NOMO-1 (cell line): ENCODE data around the gene SH3RF3.

Experiments
- DNase-seq, 2 experiments: peaks; one replicate each; lab custom pipeline; 2025; ENCODE audit not compliant: unreplicated experiment in 2 of 2; lab: John Stamatoyannopoulos, UW

Gene SH3RF3

DNA sequence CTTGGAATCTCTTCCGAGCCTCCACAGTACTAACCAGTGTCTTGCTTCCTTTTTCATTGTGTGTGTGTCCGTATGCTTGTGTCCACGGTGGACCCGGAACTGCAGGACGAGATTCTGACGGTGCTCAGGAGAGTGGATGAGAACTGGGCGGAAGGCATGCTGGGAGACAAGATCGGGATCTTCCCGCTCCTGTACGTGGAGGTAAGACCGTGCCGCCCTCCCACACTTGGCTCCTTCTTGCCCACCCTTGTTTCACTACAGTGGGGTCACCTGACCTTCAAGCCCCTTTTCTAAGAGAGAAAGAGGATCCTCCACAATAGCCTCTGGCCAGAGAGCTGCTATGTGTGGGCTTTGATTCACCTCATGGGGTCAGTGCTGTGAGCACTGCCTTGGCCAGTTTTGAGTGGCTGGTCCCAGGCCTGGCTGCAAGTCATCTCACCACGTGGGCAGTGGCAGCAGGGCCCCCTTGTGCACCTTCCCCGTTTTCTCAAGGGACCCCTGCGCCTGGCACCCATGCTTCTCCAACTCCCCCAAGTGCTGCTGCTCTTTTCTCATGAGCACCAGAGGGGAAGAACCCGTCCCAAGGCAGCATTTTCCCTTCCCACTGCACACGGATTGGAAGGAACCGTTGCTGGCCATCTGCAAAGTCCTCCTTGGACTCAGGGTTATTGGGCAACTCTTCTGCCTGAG is 242.6 kb downstream of the SH3RF3 start:
- DNase-seq: no peak

DNA sequence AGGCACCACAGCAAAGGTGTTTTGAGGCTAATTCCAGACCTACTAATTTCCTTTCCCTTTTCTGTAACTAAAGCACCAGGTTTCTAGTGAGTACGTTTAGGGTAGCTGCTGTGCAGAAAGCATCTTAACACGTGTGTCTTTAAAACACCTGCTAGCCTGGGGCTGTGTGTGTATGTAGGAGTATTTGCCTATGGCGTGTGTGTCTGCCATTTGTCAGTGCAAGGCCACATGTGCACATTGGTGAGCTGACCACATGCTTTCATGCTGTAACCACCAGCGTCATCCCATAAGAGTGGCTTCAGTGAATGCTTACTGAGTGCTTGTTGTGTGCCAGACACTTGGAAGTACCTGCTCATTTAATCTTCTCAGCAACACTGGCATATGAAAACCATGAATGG is 243.2 kb downstream of the SH3RF3 start:
- DNase-seq: no peak

DNA sequence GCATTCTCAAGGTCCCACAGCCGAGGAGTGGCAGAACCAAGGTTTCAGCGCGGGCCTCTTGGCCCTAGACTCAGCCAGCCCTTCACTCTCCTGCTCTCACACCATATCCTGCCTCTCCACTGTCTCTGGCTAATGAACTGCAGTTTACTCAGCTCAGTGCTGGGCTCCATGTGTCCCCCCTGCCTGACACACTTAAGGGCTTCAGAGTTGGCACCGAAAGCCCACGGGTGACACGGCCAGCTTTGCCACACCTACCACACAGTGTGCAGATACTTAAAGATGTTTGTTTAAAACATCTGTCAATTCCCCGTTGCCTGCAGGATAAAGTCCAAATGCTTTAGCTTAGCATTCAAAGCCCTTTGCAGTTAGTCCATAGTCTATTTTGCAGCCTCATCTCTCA is 243.6 kb downstream of the SH3RF3 start:
- no peak for DNase-seq

DNA sequence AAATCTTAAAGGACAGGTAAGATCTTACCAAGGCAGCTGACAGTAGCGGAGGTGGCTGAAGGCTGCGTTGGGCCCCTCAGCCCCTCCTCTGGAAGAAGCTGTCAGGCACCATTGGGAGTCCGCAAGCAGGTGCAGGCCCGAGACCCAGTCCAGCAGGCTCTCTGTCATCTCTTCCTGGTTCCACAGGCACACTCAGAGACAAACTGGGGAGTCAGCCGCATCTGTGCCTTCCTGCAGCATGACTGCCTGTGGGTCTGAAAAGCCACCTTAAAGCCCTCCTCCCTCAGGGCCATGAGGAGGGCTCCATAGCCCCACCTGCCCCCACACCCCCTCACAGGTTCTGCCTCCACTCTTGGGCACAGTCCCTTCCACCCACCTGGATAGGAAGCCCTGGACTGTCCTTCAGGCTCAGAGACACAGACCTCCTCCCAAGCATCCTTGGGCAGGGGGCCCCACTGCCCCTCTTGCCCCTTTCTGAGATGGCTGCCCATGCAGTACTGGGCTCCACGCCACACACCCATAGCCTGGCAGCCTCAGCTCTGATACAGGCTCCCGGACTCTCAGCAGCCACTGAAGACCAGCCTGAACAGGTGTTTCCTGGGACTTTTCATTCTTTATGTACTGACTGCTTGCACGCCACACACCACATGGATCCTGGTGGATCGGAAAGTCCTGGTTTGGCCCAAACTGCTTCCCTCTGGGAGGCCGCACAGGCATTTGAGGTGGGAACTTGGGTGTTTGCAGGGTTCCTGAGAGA is 245.0 kb downstream of the SH3RF3 start:
- no peak for DNase-seq

DNA sequence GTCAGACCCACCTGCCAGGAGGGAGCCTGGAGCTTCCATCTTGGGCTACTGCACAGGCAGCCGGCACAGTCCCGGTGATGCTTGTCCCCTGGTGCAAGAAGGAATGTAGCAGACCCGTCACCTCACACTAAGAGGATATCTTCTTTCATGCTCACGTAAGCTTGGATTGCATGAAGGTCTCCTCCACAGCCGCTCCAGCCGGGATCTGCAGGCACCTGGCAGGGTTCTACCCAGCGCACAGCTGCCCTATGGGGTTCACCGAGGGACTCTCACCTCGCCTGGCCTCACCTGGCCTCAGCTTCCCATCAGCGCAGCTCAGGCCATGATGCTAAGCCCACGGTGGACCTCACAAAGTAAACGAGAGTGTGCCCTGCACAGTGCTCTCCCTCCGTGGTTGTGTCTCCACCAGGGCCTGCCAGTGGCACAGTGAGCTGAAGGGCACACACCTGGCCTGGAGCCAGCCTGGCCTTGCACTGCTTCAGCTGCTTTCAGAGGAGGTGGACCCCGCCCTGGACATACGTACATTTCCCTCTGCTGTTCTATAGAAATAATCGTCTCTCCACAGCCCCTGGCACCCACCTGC is 245.6 kb downstream of the SH3RF3 start:
- DNase-seq: no peak

DNA sequence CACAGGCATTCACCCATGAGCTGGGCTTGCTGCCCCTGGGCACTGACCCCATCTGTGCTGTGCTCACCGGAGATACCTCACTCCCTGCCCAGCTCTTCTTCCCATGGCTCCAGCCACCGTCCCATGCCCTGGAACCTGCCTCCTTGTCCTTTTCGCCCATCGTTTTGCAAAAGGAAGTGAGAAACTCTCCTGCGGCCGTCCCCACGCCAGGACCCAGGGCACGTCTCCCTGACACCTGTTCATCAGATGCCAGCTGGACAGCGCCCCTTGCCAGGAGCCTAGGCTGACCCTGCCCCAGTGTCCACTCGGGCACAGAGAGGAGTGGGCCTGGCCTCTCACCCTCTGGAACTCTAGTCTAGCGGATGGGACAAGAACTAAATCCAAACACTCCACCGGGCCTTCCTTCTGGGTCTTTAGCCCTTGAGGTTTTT is 246.1 kb downstream of the SH3RF3 start:
- DNase-seq: no peak

DNA sequence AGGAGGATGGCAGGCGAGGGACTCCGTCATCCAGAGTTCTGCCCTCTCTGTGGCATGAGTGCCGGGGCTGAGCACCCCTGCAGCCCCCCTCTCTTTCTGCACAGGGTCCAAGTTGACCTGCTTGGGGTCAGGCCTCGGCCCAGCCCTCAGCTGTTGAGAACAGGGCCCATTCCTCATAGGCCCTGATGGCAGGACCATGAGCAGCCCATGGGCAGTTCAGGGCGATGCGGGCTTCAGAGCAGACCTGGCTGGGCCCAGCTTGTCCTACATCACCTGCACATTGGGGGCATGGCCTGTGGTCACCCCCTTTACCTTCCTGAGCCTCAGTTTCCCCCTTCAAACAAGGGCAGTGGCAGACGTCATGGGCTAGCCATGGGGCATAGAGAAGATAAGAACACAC is 246.7 kb downstream of the SH3RF3 start:
- no peak for DNase-seq

DNA sequence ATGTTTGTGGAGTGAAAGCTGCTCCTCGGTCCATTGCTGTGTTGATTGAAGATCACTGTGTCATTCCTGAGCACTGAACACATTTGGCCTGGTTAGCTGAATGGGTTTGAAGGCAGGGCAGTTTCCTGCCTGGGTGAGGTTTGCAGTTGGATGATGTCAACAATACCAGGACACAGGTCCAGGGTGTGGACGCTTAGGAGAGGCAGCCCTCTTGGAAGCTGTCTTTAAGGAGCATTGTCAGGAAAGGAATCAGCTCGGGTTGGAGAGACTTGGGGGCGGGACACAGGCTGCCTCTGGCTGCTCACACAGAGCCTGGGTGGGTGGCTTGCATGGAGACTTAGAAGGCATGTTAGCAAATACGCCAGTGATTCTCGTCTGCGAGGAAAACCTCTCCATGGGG is 247.1 kb downstream of the SH3RF3 start:
- DNase-seq: no peak

DNA sequence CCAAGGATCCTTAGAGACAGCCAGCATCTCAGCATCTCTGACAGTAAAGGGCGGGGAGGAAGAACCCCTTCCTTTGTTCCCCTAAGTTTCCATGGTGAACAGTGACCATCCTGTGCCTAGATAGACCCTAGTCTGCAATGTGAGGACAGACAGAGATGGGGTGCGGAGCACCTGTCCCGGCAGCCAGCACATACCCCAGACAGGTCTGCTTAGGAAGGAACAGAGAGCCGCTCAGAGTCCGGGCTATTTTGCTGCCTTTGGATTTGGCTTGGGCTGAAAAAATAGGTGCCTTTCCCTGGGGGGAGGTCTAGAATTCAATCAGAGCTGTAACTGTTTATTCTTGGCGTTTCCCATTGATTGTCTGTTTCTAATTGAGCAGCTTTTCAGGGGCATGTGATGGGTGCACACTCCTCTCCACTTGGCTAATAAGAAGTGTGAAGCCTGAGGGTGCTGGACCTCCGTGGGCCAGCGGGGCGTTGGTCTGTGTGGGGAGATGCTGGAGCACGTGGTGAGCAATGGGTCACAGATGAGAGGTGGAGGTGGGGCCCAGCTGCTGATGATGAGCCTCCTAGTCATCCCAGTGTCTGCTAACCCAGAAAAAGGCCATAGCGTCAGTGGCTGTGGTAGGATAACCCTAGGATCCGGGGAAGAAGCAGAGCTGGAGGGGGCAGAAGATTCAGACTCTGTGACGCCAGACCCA is 247.9 kb downstream of the SH3RF3 start:
- DNase-seq: no peak

DNA sequence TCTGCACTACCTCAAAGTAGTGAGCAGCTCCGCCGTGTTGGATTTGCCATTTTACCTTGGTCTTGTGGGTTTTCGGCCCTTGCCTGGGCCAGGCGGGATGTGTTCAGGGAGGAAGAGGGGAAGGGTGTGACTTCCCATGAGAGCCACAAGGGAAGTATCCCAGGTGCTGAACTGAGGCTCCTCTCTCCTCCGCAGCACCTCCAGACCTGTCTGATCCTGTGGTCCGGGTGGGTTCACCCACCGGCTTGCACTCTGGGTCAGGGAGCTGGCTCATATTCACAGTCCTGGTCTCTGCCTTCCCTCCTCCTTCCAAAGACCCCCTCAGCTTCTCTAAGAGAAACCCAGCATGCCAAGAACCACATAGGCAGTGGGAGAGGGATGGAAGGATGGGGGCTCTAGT is 249.0 kb downstream of the SH3RF3 start:
- DNase-seq: no peak

DNA sequence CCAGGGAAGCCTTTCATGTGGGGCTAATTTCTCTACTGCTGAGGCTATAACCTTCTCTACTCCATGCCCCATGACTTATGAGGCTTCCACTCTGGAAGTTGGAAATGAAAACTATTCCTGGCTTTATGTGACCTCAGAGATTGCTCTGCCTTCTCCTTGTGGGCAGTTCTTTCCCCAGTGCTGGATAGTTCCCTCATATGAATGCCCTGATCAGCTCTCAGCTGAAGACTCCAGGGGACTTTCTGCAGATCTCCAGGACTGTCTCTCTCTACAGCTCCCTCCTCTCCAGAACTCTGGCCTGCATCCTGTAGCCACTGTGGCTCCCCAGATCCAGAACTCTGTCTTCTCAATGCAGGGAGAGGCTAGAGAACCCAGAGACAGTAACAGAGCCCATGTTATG is 249.7 kb downstream of the SH3RF3 start:
- no peak for DNase-seq

DNA sequence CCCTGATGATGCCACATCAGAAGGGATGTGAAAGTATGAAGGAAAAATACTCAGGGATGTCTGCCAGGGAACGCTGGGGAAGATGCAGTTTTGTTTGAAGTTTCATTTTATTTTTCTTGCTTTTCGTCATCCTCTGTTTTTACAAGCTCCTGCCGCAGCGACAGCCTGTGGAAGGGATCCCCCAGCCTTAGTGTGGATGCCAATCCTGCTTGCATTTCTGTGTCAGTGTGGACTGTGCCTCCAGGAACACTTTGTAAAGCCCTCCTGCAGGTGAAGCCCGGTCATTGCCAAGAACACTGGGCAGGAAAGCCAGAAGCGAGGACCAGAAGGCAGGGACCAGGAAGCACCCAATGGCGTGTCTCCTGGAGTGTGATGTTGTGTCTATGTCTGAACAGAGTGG is 250.5 kb downstream of the SH3RF3 start:
- DNase-seq: no peak

DNA sequence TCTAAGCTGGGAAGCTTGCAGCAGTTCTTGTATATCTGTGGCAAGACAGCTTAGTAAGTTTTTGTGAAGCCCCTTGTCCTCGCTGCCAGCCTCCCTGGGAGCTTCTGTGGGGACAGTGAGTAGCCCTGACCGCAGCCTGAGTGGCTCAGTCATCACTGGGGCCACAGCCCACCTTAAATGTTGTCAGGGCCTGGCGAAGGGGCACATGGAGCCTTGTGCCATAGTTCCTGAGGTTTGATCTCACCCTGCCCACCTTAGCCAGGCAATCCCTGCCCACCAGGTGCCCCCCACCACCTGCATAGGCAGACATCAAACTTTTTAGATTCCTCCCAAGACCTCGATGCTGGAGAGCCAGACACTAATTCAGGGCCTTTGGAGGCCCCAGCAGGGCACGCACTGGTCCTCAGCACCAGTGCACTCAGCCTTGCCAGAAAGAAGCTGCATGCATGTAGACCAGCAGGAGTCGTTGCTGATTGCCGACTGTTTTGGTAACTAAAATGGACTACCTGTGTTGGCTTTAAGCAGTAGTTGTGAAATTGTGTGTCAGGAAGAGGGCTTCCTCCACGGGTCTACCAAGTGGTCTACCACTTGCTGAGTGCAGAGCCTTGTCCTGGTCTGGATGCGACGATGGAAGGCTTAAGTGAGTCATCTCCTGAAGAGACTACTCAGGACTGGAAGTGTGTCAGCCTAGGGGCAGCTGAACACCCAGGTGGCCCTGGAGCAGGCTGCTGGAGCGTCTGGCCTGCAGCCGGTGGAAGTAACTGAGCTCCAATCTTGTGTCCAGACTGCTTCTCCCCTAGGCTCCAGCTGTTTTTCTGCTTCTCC is 251.7 kb downstream of the SH3RF3 start:
- no peak for DNase-seq

DNA sequence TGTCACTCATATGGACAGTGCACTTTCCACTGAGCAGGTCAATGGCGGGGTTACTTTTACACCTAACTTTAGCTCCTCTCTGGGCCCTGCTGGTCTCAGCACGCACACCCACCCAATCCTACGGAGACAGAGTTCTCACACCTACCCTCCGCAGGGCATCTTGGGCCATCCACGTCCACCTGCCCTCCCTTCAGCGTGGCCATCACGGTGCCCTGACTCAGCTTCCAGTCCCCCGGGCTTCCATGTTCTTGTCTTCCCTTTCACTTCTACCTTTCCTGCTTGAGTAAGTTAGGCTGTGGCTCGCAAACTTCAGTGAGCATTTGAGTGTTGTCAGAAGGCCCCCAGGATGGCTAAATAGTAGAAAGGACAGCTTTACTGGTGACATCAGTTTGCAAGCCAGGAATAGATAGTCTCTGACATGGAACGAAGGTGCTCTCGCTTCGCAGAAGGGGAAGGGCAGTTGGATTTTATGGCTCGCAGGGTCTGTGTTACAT is 252.4 kb downstream of the SH3RF3 start:
- DNase-seq: no peak

DNA sequence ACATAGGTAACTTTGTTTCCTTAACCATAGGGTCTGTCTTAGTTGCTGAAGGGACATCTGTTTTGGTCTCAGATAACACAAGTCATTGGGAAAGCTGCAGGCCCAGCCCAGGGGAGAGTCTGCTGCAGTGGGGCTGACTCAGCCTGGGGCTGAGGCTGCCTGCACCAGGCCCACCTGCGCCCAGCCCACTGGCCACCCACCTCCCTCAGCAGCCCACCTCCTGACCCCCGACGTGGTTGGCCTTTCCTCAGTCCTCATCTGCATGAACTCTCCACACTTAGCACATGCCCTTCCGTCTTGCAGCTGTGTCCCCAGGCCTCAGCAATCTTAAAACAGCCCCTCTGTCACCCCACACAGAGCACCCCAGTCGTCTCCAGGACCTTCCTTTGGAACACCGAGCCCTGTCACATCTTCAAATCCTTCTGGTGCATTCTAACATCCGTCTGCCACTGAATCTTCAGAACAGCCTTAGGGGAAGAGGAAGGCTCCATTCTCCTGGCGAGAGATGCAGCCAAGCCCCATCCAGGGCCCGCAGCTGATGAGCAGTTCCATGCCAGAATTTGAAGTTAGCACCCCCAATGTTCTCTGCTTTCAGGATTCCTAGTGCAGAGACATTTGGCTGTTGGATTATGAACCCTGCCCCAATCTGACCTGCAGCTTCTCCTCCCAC is 253.4 kb downstream of the SH3RF3 start:
- DNase-seq: no peak

DNA sequence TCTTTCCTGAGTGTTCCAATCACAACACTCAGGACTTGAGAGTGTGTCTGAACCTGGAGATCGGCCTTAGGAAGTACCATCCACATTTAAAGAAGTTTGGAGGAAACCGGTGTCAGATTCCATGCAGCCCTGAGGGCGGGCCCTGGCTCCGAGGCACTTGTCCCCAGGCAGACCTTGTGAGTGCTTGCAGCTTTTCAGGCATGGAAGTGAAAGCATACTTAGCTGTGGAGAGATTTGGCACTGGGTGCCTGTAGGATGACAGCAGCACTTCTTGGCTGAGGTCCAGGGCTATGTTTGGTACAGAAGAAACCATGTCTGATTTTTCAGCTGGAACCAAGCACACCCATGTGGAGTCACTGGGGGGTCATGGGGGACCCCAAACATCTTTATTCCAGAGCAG is 253.9 kb downstream of the SH3RF3 start:
- DNase-seq: no peak

DNA sequence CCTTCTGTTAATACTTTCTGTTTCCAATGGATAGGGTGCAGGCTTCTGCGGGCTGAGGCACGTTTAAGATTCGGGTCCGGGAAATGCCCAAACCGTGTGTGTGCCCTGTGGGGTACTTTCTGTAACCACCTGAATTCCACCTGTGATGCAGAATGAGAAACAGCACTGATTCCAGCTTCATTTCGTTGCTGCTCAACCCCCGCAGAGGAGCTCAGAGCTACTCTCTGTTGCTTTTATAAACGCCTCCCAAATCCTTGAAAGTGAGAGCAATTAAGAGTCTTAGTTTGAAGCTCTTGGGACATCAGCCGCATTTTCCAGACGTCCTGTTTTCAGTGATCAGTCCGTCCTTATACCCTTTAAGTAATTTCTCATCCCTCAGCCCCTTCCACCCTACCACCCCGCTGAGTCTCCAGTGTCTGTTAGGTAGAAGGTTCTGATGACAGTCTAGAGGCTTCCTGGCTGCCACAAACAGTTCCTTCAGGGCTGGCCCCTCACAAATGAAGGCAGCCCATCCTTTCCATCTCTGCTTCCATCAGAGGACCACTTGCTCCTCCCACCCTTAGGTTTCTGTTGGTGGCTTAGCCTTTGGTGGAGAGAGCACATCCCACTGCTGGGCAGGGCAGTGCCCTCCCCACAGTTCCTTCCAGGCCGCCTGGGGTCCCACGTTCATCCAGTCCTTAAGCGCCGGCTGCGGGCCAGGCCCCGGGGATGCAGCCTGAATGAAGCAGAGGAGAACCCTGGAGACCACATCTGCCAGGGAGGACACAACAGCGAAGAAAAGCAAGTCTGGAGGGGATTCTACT is 254.7 kb downstream of the SH3RF3 start:
- no peak for DNase-seq

DNA sequence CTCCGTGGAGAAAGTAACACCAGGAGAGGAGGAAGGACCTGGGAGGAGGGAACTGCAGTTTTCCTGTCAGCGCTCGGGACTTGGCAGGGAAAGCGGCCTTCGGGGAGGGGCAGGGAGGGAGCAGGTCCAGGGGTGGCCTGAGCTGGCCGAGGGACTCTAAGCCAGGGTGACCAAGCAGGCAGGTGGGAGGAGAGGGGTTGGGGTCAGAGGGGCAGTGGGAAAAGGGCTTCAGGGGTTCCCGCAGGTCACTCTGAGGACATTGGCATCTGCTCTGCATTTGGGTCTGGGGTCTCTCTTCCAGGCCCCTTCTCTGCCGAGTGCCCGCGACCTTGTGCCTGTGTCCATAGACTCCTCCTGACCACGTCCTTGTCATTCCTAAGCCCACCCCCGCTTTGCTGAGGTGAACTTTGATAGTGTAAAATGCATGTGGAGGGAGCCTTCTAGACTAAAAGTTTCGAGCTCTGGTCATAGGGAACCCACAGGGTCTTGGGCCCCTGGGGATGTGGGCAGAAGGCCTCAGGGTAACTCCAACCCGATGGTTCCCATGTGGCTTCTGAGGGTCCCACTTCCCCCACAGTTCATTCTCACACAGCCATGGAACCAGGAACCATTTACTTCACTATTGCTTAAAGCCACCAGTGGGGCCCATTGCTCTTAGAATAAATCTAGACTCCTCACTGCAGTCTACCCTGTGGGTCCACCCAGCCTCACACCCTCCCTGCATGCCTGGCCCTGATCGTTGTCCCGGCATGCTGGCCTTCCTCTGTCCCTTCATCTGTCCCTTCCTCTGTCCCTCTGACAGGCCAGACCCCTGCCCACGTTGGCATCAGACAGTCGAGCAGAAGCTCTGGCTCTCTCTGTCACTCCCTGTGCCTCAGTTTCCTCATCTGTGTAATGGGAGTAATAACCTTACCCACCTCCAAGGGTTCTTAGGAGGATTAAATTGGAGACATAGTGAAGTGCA is 255.6 kb downstream of the SH3RF3 start:
- DNase-seq: no peak
